Motor neuron (in vitro differentiated cells): ENCODE data around the gene TUBA4A. TPM values are rescaled to one million over a fixed set of nuclear protein-coding genes. Genes with fewer than 3 reads are reported as not detected.

ENCODE experiments used
- ATAC-seq, 8 experiments: fragments of 200-7000 bp; cut with Tn5 transposase; replicated peaks in 6 of 8; 2 replicates each; pipeline ENCODE4 v1.8.0; 2021; ENCODE audit warnings: mild to moderate bottlenecking in 8 of 8, moderate library complexity in 8 of 8
- H3K27ac ChIP-seq, 2 donors: fragments of 250-450 bp; sonication (Bioruptor Pico); 2 replicates each; pipeline ENCODE4 v1.9.0; 2021; ENCODE audit warnings: antibody characterized with exemption in 2 of 2, mild to moderate bottlenecking in 2 of 2, moderate library complexity in 1 of 2
- H3K4me1 ChIP-seq, 2 donors: fragments of 250-450 bp; sonication (Bioruptor Pico); replicated peaks in 1 of 2; 2 replicates each; pipeline ENCODE4 v1.6.1; 2021; ENCODE audit warnings: antibody characterized with exemption in 2 of 2, mild to moderate bottlenecking in 2 of 2, moderate library complexity in 1 of 2
- H3K4me3 ChIP-seq, 5 donors: fragments of 250-450 bp; sonication (Bioruptor Pico); 2 replicates each; pipeline ENCODE4 v1.9.0; 2021; ENCODE audit warnings: antibody characterized with exemption in 5 of 5, mild to moderate bottlenecking in 5 of 5, moderate library complexity in 4 of 5
- WGBS, 10 experiments: fragments of 450-650 bp; shearing (Covaris generic); methylation state at CpG; one replicate each; pipeline ENCODE4 v1.0.0; 2022; 5-methylcytosine and 5-hydroxymethylcytosine counted together
- in situ Hi-C, 9 experiments: fragments of 400-800 bp; cut with MboI; loops; one replicate each; pipeline ENCODE4 v1.15.0; 2021; ENCODE audit warnings: low sequenced_read_pairs in 9 of 9, low pct_unique_long_range_greater_than_20kb in 2 of 9; ENCODE audit not compliant: unreplicated experiment in 9 of 9
- total RNA-seq, 8 experiments: library from RNA; unstranded; fragments of 300-600 nt; gene quantifications; 2 replicates each; pipeline versions ENCODE4 v1.2.3 to v1.2.4, GENCODE V29; 2022

Gene TUBA4A
- total RNA-seq, 8 experiments from 2014 or later = 2.3 to 23.4 (median 4.7) TPM

DNA sequence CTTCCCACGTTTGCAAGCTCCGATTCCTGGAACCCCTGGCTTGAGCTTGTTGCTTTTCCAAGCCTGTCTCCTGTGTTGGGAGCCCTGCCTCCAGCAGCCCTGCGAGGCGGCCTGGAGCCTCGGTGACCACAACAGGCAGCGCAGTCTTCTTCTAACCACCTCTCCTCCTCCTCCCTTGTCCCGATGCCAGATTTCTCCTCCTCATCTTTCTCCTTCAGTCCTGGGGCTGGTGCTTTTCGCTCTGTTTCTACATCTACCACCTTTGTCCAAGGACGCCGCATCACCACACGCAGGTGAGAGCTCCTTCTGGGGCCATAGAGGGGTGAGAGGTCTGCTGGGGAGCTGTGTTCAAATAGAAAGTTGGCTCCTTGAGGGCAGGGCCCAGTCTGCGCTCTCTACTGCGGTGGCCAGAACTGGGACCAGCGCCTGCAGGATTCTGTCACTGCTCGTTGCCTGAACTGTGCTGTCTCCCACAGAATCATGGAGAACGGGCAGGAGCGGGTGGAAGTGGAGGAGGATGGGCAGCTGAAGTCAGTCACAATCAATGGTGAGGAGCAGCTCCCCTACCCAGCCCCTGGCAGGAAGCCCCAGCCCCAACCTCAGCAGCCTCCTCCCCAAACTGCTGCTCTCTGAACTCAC is 29.3 kb upstream of the TUBA4A start:
- Histone ChIP-seq H3K4me3 (no peak overlapping the region), H3K4me1 (peaks cover 11 to 21% of the 10 kb centered on the region in 2 donors), H3K27ac (no peak overlapping the region)
- ATAC-seq = no peak
- in situ Hi-C loops = no loop called here
- WGBS, 10 experiments = 25 to 100% (median 96%) methylated on average over 1 to 9 of the region's 17 CpGs; no CpG with 5 or more reads in 3 of the 10 experiments

GRCh38 chr2:219282375-219282774 is 28.7 kb upstream of the TUBA4A start:
- WGBS, 10 experiments = 0 to 100% (median 81%) methylated on average over 1 to 5 of the region's 5 CpGs; no CpG with 5 or more reads in 1 of the 10 experiments
- no peak for ATAC-seq
- in situ Hi-C loops = no loop called here
- H3K4me1 ChIP-seq = peaks cover 14 to 25% of the 10 kb centered on the region in 2 donors
- no peak overlapping the region for H3K27ac ChIP-seq
- no peak overlapping the region for H3K4me3 ChIP-seq

DNA sequence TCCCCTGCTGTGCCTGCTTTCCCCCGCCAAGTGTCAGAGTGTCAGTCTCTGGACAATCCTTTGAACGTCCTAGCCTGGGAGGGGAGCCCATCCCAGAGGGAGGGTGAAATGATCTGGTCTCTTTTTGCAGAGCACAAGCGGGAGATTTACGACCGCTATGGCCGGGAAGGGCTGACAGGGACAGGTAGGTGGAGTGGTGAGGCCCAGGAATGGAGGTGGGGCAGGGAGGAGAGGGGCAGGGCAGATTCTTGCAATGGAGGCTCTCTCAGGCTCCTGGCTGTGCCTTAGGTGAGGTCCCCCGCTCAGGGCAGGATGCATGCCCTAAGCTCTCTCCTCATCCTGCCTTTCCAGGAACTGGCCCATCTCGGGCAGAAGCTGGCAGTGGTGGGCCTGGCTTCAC is 27.9 kb upstream of the TUBA4A start:
- Histone ChIP-seq H3K4me1 (peaks cover 14 to 25% of the 10 kb centered on the region in 2 donors), H3K27ac (no peak overlapping the region), H3K4me3 (no peak overlapping the region)
- ATAC-seq = no peak
- 20 to 83% (median 70%) methylated on average over 1 to 6 of the region's 8 CpGs; no CpG with 5 or more reads in 3 of the 10 experiments for WGBS, 10 experiments
- in situ Hi-C loops = no loop called here

DNA sequence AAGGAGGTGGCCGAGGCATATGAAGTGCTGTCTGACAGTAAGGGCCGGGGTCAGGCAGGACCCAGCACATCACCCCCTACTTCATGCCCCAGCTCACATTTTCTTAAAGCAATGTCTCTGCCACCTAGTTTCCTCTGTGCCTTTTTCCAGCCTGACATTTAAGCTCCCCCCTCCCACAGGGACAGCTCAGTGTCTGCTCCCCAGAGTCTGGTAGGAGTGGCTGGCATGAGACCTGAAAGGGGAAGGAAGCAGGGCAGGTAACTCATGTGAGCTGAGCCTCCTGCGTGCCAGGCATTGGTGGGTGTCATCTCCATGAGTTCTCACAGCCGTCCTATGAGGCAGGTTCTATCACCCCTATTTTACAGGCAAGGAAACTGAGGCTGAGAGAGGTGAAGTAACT is 26.9 kb upstream of the TUBA4A start:
- no peak overlapping the region for H3K27ac ChIP-seq

DNA sequence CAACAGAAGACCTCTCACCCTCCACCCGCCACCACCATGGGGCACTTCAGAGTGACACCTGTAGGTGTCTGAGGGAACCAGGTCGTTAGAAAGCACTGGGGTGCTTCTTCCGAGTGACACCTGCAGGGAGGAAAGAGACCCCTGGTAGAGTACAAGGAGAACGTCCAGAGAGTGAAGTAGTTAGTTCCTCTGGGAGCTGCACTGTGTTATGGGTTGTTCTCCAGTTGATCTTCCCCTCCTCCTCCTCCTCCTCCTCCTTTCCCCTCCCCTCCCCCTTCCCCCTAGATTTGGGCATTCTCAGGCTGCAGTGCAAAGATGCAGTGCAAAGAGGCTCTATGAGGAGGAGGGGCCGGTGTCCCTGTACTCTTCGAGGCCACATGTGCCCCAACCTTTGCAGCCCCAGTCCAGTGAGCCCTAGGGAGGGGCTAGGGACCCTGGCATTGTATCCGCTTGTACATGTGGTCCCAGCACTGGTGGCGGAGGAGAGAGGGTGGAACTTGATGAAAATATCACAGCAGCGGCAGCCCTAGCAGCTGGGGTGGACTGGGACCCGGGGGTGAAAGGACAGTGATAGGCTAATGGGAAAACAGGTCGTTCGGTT is 26.3 kb upstream of the TUBA4A start:
- H3K4me3 ChIP-seq = peak overlapping the region; percentile 44 to 84 (median 64)
- ATAC-seq = no peak
- peak overlapping the region; percentile 90 to 94 for H3K27ac ChIP-seq
- H3K4me1 ChIP-seq = peaks cover 14 to 18% of the 10 kb centered on the region in 2 donors
- WGBS, 10 experiments = 41 to 69% (median 60%) methylated on average over 2 to 4 of the region's 12 CpGs; no CpG with 5 or more reads in 6 of the 10 experiments
- in situ Hi-C loops = no loop called here

More for the DNA sequence above, 26.9 kb upstream of the TUBA4A start:
- WGBS, 10 experiments = 83 to 100% (median 100%) methylated on average over 1 to 2 of the region's 4 CpGs; no CpG with 5 or more reads in 5 of the 10 experiments
- no peak for ATAC-seq
- Histone ChIP-seq H3K4me1 (peaks cover 14 to 20% of the 10 kb centered on the region in 2 donors), H3K4me3 (peak overlapping the region in 2 of 5 donors; percentile 64 to 84)
- in situ Hi-C loops = no loop called here

DNA sequence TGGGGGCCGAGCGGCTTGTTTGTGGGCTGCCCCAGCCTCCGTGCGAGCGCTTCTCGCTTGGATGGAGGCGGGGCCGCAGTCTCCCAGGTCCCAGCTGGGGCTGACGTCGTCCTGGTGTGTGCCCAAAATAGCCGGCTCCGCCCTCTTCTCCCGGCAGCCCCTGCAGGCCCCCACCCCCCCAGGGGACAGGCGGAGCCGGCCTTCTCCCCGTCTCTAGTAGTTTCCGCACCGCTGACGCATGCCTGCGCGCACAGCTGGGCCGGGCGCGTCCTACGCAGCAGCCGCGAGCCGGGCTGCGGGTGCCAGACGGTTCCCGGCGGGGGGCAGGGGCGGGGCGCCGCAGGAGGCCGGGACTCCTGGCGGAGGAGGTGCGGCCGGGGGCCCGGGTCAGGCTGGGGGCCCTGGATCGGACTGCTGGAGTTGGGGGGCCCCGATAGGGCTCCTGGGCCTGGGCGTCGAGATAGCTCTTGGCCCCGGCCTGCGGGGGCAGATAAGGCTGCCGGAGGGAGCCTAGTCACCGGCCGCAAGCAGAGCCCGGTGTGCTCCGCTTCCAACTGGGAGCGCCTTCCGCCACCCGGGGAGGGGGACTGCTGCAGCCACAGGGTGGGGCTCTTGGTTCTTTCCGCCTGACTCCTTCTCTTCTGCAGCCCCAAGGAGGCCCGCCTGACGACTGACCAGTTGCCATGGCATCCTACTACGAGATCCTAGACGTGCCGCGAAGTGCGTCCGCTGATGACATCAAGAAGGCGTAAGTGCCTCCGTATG is 25.6 kb upstream of the TUBA4A start, which contains the start of gene DNAJB2:
Gene DNAJB2, plus strand, starts transcription at position 216 of the 765 bp plus-strand sequence. Its CDS starts 468 bp downstream, at position 684.
- ATAC-seq = peak; percentile 85 to 94 (median 87)
- Histone ChIP-seq H3K4me1 (peaks cover 14 to 19% of the 10 kb centered on the region in 2 donors), H3K27ac (peak within 1 kb of the TSS; percentile 90 to 94), H3K4me3 (peak within 1 kb of the TSS; percentile 44 to 84 (median 64))
- WGBS, 10 experiments = 0% methylated on average over 2 to 3 of the region's 65 CpGs; no CpG with 5 or more reads in 8 of the 10 experiments
- in situ Hi-C loops = no loop called here

DNA sequence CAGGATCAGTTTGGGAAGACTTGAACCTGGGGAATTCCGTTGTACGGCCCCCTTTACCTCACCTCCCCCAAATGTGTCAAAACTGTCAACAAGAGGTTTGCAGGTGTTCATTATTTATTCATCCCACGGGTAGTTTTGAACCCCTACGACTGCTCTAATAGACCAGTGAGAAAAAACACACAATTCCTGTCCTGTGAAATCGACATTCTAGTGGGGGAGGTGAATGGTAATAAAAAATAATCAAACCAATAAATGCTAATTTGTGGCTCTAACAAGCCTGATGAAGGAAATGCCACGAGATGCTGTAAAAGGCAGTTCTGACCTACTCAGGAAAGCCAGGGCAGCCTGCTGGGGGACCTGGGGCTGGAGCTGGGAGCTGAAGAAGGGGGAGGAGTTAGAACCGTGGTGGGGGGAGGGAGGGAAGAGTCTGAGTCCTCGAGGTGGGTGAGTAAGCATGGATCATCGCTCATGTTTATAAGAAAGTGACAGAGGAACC is 25.0 kb upstream of the TUBA4A start:
- in situ Hi-C loops = no loop called here
- 10 to 54% (median 33%) methylated on average over 1 to 6 of the region's 9 CpGs; no CpG with 5 or more reads in 4 of the 10 experiments for WGBS, 10 experiments
- Histone ChIP-seq H3K4me3 (peak overlapping the region; percentile 16 to 84 (median 64)), H3K27ac (peak overlapping the region; percentile 77 to 90), H3K4me1 (peaks cover 14 to 21% of the 10 kb centered on the region in 2 donors)
- no peak for ATAC-seq

DNA sequence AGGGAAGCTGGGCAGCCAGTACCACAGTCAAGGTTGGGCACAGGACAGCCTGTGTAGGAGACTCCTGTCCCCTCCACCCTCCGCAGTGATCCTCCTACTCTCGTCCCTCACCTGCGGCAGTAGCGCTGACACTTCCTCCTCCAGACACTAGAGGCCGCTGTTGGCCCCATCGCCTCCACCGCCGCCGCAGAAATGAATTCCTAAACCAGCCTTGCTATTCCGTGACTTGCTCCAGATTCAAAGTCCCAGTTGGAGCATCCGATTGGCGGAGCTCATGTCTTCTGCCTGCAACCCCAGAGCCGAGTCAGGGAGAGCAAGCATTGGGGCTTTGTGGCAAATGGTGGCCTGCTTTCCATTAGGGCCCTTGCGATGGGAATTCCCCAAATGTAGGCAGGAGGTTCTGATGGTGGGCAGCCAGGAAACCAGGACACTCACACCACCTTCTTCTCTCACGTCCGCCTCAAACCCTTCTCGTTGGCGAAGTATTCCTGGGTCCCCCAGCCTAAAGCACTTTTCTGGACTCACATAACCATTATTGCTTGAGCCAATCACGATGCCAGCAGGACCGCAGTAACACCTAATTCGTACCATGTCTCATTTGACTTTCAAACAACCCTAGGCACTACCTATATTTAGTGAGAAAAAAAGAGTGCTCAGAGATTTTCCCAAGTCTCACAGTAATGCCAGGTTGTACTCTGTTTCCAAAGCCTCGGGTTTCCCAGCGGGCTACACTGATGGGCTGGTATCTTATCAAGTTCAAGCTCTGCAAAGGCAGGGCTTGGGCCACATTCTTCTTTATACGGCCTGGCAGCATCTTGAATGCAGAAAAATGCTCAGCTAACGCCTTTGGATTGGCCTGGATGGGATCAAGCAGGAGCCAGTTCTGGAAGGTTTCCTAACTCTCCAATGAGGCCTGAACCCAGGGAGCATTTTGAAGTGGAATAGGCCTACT is 24.3 kb upstream of the TUBA4A start:
- ATAC-seq = peak in 2 of 8 experiments; percentile 0 to 20
- 0 to 56% (median 32%) methylated on average over 1 to 18 of the region's 25 CpGs; no CpG with 5 or more reads in 2 of the 10 experiments for WGBS, 10 experiments
- peak overlapping the region; percentile 77 to 90 for H3K27ac ChIP-seq
- peaks cover 14 to 21% of the 10 kb centered on the region in 2 donors for H3K4me1 ChIP-seq
- H3K4me3 ChIP-seq = peak overlapping the region in 2 of 5 donors; percentile 16 to 64
- in situ Hi-C loops = no loop called here

DNA sequence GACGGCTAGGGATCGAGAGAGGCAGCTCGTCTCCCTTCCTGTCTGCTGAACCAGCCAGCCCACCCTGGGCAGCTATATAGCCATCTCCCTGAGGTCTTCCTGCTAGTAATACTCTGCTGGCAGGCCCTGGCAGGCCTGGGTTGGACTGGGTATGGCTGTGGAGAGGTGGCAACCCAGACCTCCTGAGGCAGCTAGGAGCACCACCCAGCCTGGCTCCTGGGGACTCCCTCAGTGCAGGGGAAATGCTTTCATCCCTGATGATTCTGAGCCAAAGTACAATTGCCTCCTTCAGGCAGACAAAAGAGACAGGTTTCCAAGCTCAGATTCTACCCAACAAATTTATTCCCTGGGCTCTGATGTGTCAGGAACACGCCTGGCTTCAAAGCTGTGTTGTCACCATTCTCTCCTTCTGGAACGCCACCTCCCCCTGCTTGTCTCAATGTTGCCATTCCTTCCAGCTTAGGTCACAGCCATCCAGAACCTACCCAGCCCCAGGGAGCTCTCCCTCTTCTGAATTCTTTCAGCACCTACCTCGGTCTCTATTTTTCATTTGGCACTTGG is 20.7 kb upstream of the TUBA4A start:
- peak in 4 of 8 experiments; percentile 7 to 12 (median 10) for ATAC-seq
- in situ Hi-C loops = no loop called here
- no peak overlapping the region for H3K27ac ChIP-seq
- WGBS, 10 experiments = 0 to 74% (median 0%) methylated on average over 1 to 3 of the region's 6 CpGs; no CpG with 5 or more reads in 1 of the 10 experiments
- H3K4me3 ChIP-seq = no peak overlapping the region
- peaks cover 10 to 14% of the 10 kb centered on the region in 2 donors for H3K4me1 ChIP-seq

DNA sequence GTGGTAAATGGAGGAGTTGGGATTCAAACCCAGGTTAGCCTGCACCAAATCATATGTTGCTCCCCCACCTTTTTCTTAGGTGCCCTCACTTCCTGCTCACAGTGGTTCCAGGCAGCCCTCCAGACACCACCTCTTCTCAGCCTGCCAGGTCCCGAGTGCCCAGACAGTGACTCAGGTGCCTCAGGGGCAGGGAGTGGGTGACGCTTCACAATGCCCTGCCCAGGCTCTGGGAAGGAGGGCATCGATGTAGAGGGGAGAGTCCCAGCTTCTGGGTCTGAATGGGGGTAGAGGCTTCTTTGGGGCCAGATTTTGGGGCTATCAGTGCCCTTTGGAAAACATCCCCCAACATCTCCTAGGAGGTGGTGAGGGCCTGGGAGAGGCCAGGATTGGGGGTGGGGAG is 20.2 kb upstream of the TUBA4A start:
- Histone ChIP-seq H3K4me1 (peaks cover 10 to 14% of the 10 kb centered on the region in 2 donors), H3K4me3 (no peak overlapping the region), H3K27ac (no peak overlapping the region)
- WGBS, 10 experiments = 40% methylated on average over 1 of the region's 3 CpGs; no CpG with 5 or more reads in 9 of the 10 experiments
- no peak for ATAC-seq
- in situ Hi-C loops = no loop called here

GRCh38 chr2:219272995-219273394 is 19.3 kb upstream of the TUBA4A start:
- WGBS, 10 experiments = 0 to 100% (median 60%) methylated on average over 1 to 2 of the region's 2 CpGs; no CpG with 5 or more reads in 6 of the 10 experiments
- ATAC-seq = no peak
- H3K4me3 ChIP-seq = no peak overlapping the region
- in situ Hi-C loops = no loop called here
- H3K27ac ChIP-seq = no peak overlapping the region
- H3K4me1 ChIP-seq = peaks cover 3 to 6% of the 10 kb centered on the region in 2 donors
